ENCODE data around the gene RHBG.

The RHBG gene

GRCh38 chr1:156386134-156386901, 17.3 kb downstream of the RHBG start:
- no peak for DNase-seq (ENCODE audit: low read depth)

- no peak for DNase-seq (ENCODE audit: low read depth)
Observed at GRCh38 chr1:156386949-156387869, 18.2 kb downstream of the RHBG start.

- DNase-seq (ENCODE audit: low read depth) = no peak
Observed at GRCh38 chr1:156387870-156388173, 18.8 kb downstream of the RHBG start.

- no peak for DNase-seq (ENCODE audit: low read depth)
Observed at GRCh38 chr1:156388174-156389137, 19.4 kb downstream of the RHBG start.

- no peak for DNase-seq (ENCODE audit: low read depth)
Observed at GRCh38 chr1:156389311-156389710, 20.3 kb downstream of the RHBG start.

GRCh38 chr1:156390469-156391365, 21.7 kb downstream of the RHBG start:
- no peak for DNase-seq (ENCODE audit: low read depth)

GRCh38 chr1:156391366-156391677, 22.3 kb downstream of the RHBG start:
- DNase-seq (ENCODE audit: low read depth) = no peak

GRCh38 chr1:156391701-156392100, 22.7 kb downstream of the RHBG start:
- no peak for DNase-seq (ENCODE audit: low read depth)

GRCh38 chr1:156392452-156392853, 23.4 kb downstream of the RHBG start:
- DNase-seq (ENCODE audit: low read depth) = no peak

GRCh38 chr1:156393095-156393494, 24.1 kb downstream of the RHBG start:
- DNase-seq (ENCODE audit: low read depth) = no peak

- no peak for DNase-seq (ENCODE audit: low read depth)
Observed at GRCh38 chr1:156394082-156394481, 25.1 kb downstream of the RHBG start.

- DNase-seq (ENCODE audit: low read depth) = no peak
Observed at GRCh38 chr1:156394835-156395461, 25.9 kb downstream of the RHBG start.

- DNase-seq (ENCODE audit: low read depth) = no peak
Observed at GRCh38 chr1:156399355-156400125, 30.5 kb downstream of the RHBG start.

- no peak for DNase-seq (ENCODE audit: low read depth)
Observed at GRCh38 chr1:156400191-156400935, 31.4 kb downstream of the RHBG start.

- no peak for DNase-seq (ENCODE audit: low read depth)
Observed at GRCh38 chr1:156401041-156401574, 32.1 kb downstream of the RHBG start.

GRCh38 chr1:156401681-156402081, 32.7 kb downstream of the RHBG start:
- no peak for DNase-seq (ENCODE audit: low read depth)

GRCh38 chr1:156402331-156403020, 33.5 kb downstream of the RHBG start:
- DNase-seq (ENCODE audit: low read depth) = no peak

- no peak for DNase-seq (ENCODE audit: low read depth)
Observed at GRCh38 chr1:156405670-156406069, 36.7 kb downstream of the RHBG start.
